ENCODE measurements around the gene DDX1.

Gene DDX1

DNA sequence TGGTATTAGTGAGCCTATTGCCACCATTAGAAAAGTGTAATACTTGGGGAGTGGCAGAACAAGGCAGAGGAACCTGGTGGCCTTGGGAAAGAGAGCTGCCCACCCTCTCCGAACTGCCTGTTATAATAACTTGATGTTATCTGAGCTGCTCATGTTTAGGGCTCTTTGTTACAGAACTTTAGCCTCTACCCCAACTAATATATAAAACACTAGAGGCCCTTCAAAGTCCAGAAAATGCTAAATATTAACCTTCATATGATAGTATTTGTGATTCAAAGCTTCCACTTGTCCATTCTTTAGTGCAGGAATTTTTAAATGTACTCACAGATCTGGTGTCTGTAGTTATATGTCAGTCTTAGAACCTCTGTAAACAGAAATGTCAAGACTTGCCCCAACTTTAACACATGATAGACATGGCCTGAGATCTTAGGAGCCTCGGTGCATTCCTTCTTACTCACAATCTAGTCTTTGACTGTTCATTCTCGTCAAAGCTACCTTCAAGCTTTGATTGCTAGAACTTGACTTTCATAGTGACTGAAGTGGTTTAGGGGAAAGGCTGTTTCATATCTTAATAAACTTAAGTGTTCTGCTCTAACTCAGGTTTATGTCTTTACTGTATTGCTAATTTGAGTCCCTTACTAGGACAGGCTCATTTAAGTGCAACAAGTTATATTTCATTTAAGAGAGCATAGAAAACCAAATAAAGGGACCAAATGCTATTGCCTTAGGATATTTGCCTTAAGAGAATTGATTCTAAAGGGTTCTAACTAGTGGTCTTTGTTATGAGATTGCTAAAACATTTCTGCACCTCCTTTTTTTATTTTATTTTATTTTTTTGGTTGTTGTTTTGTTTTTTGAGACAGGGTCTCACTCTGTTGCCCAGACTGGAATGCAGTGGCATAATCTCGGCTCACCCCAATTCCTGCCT is 41.6 kb downstream of the DDX1 start:
- no peak for DNase-seq

DNA sequence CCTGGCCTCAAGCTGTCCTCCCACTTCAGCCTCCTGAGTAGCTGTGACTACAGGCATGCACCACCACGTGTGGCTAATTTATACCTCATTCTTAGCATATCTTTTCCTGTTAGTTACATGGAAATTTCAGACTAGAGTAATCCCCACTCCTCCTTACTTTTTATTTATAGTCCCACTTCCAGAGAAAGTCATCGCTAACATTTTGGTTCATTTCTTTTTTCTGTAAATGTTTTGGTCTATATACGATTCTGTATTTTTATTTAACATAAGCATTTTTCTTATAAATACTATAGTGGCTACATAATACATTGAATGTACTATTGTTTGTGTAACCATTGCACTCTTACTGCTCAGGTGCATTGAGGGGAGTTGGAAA is 42.3 kb downstream of the DDX1 start:
- no peak for DNase-seq

DNA sequence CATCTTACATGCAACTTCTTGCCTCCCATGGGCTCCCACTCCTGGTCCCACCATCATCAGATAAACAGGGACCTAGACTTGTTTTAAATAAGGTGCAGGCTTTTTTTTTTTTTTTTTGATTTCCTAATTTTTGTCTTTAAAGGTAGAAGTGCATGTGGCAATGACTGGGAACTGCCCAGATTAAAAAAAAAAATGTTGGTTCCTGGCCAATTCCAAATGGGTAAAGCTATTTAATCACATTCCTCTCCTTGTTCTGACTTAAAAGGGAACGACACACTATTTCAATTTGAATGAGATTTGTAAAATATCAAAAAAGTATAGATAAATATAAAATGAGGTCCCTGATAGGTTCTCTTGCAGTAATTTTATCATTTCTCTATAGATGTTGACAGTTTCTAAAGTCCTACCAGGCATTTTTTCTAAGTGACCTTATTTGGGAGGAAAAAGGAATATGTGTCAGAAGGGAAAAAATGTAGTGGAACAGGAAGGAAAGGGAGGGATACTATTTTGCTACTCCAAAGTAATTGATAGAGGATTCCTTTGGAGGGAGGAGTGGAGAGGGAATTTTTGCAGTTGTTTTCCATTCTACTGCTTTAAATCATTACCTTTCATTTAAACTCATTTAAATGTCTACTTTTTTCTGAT is 43.3 kb downstream of the DDX1 start:
- no peak for DNase-seq

DNA sequence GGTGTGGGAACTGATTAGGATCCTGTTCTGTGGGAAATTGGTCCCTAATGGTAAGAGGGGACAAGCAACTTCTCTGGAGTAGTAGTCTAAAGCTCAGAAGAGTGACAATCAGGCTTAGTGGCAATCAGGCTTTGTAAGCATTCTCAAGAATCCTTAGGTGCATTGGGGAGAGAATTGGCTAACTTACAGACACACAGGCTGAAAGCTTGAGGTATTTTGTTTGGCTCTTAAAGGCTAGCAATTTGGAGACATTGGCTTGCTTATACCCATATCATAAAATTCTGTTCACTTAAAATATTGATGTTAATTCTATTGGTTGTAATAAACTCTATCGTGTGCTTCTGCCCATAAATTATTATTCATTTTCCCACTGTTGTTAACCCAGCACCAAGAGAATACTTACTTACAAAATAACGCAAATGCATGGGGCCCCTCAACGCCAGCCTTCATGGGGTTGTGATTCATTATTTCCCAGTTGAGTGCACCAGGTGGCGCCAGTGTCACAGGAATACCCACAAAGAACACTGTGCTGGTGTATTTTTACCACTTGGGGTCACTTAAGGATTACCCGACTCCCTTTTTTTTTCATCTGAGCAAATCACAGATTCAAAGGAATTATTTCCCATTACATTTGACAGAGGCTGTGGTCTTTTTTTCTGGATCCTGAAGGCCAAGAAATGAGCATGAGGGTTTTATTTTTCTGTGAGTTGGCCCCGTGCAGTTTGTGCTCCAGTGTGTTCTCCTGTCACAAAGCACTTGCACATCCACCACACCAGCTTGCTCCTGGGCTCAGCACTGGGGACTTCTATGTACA is 45.5 kb downstream of the DDX1 start:
- peak; percentile 86 for DNase-seq

DNA sequence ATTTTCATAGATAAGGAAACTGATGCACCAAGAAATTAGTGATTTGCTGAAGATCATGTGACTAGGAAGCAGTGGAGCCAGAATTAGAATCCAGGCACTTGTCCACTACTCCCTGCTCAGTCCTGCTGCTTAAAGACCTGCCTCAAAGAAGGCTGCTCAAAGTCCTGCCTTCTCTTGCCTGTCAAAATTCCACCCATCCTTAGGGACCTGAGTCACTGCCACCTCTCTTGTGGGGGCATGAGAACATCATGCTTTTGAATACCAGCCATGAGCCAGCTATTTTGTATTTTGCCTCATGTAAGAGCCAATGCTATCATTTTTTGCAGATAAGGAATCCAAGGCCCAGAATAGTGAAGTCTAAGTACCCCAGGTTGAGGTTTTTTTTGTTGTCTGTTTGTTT is 47.1 kb downstream of the DDX1 start:
- DNase-seq, result no peak

DNA sequence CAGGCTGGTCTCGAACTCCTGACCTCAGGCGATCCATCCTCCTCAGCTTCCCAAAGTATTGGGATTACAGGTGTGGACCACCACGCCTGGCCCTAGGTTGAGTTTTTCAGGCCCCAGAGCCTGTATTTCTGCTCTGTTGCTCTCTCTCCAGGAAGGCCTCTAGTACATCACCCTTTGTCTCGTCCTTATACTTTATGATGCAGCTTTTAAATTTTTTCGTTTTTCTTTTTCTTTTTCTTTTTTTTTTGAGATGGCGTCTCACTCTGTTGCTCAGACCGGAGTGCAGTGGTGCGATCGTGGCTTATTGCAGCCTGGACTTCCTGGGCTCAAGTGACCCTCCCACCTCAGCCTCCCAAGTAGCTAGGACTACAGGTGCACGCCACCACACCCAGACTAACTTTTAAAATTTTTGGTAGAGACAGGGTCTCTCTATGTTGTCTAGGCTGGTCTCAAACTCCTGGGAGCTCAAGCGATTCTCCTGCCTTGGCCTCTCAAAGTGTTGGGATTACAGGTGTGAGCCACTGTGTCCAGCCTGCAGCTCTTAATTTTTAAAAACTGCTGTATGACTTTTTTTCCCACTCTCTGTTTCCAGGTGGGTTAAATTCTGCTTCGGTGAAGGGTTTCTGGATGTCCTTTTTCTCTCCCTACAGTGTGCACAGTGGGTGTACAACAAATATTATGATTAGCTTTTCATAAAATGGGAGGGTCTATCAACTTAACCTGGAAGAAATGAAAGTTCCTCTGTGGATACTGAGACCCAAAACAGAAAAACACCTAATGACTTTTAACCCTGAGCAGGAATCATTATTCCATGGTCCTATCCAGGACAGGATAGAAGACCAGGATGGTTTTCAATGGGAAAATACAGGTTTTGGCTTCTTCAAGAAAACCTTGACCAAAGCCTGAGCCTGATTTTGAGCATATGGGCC is 47.9 kb downstream of the DDX1 start:
- no peak for DNase-seq

DNA sequence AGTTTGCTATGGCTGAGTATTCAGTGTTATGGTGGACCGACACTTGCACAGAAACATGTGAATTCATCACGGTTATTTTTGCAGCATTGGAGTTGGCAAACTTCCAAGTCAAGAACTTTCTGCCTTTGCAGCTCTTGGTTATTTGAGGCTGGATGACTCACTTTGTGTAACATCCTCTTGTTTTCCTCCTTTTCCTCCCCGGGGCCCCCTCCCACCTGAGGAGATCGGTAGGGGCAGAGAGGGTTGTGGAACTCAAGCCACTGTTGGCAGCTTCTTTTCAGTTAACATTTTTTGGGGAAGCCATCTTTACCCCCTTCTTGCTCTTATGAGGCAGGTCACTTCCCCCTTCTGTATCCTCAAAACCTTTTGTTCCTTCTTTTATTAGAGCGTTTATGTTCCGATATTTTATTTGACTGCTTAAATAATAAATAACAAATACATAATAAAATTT is 48.6 kb downstream of the DDX1 start:
- no peak for DNase-seq

DNA sequence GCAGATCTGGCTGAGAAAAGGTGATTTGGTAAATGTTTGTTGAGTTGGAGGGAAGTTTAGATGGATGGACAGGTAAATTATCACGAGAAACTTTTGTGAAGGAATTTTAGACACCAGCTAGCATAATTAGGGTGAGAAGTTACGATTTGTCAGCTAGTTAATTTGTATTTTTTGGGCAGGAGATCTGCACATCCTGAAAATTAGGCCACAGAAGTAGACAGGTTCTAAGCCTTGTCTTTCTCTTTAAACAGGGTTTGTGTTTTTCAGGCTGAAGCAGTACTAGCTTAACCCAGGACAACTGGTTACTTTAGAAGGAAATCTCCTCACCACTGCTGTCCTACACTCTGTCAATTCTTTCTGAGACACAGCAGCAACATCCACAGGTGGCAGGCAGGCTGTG is 49.1 kb downstream of the DDX1 start:
- no peak for DNase-seq

DNA sequence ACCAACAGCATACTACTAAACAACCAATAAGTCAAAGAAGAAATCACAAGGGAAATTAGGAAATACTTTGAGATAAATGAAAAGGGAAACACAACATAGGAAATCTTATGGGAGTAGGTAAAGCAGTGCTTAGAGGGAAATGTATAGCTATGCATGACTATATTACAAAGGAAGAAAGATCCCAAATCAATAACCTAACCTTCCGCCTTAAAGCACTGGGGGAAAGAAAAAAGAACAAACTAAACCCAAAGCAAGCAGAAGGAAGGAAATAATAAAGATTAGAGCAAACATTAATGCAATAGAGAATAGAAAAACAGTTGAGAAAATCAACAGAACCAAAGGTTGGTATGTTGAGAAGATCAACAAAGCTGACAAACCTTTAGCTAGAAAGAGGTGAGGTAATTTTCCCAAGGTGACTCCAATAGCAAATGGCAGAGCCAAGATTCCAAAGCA is 49.9 kb downstream of the DDX1 start:
- DNase-seq, result no peak

DNA sequence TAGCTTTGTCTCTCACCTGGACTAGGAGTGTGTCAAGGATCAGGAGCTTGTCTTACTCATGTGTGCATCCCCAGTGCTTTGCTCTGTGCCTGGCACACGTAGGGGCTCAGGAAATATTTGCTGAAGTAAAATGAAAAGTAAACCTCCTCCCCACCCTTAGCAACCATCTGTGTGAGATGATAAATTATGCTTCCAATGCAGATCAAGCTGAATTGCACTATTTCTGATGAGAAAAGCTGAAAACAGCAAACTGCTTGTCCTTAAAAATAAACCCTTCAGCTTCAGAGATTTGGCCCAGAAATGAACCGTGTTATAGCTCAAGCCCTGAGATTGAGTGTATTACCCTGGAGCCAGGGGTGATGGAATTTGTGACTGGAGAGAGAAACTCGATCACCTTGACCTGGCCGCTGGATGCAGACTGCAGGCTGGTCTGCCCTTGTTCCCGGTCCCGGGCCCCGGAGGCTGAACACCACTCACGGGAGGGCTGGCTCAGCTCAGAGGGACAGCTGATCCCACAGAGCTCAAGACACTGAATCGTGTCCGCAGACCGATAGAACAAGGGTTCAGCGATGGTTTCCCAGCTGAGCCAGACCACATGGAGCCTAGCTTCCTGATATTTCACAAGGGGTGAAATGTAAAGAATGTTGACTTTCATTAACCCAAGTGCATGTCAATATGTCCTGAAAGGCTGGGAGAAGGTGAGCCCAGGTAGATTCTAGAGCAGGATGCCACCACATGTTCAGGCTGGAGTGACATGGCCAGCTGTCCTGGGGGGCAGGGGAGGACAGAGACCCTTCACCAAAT is 50.5 kb downstream of the DDX1 start:
- no peak for DNase-seq

DNA sequence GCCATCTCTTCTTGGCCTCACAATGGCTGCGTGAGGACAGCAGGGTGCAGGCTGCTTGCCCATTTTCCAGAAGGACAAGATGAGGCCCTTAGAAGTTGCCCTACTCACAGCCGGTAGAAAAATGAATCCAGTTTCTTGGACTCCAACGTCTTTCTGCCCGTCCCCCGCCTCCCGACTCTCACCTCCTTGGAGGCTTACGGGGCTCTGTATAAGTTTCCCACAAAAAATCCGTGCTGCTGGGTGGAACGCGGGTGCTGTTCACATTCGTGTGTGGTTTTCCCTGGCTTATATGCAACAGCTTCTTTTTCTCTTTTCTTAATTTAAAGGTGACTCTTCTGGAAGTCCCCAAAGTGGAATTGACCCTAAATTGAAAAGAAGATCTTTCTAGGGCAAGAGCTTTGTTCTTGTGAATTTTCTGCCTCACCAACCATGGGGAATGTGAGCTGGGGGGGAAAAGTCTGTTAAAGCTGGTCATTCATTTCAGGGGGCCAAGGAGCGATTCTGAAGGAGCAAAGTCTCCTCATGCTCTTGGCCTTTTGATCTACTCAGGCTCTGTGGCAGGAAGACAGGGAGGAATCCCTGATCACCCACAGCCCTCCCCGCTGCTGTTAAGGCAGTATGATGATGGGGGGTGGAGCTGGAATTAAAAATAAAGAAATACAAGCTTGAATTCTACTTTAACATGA is 51.3 kb downstream of the DDX1 start:
- no peak for DNase-seq

DNA sequence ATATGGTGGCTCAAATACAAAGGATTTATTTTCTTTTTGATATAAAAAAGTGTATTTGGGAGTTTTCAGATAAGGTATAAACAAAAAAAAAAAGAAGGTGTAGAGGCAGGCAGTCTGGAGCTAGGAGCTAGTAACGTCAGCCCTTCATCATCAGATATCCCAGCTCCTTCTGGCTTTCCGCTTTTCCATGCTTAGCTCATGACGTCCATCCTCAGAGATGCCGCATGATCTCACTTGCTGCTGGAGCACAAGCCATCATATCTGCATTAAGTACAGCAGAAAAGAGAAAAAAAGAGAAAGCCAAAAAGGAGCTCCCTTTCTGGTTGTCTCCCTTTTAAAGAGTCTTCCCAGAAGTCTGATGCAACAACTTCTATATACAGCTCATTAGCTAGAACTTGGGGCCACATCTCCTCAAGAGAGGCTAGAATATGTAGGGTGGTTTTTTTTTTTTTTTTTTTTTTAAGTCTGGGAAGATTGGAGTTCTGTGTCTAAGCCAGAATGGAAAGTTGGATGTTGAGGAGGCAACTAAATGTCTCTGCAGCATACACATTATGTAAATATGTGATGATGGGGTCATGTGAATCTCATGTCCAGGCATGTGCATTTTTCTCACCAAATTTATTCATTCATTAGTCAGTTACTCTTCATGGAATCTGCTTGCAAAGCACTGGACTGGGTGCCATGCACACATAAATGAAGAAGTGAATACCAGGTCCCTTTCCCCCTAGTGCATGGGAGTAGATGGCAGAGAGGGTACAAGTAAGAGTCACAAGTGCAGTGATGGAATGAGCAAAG is 52.3 kb downstream of the DDX1 start:
- no peak for DNase-seq

DNA sequence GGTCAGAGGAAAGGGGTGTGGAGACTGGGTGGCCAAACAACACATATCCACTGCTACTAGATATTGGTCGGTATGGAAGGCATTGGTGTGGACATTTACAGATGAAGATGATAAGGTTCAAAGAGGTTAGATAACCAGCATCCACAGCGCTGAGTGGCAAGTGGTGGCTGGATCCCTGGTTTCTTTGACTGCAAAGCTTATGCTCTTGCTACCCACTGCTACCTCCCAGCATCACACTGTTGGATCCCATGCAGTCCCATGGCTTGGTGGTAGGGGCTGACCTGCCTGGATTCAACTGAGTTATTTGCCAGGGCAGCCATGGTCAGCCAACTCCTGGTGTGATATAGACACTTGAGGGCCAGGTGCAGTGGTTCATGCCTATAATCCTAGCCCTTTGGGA is 53.6 kb downstream of the DDX1 start:
- no peak for DNase-seq

DNA sequence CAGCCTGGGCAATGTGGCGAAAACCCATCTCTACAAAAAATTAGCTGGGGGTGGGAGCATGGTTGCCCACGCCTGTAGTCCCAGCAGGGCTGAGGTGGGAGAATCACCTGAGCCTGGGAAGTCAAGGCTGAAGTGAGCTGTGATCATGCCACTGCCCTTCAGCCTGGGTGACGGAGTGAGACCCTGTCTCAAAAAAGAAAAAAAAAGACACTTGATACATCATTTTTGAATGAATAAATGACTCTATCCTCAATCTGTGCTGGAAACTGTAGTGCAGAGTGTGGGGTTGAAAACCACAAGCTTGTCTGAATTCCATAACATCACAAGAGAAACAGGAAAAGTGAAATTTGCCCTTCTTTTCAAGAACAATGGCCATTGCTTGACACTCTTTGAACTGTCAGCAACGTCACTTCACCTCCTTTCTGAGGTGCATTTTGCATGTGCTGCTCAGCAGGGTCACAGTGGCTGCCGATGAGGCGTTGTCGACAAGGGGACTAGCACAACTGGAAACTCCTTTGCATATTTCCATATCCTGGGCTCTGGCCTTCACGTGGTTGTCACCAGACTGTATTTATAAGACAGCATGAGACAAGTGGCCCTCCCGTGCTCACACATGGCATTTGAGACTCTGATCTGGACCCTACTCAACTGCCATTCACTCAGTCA is 54.2 kb downstream of the DDX1 start:
- DNase-seq, result no peak

DNA sequence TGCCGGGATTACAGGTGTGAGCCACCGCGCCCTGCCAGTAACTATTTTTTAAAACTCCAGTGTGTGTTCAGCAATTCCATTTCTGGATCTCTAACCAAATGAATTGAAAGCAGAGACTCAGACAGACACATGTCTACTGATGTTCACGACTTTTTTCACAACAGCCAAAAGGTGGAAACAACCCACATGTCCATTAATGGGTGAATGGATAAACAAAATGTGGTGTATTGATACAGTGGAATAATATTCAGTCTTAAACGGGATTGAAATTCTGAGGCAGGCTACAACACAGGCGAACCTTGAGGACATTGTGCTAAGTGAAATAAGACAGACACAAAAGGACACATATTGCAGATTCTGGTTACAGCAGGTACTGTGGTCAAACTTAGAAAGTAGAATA is 55.0 kb downstream of the DDX1 start:
- DNase-seq, result no peak

DNA sequence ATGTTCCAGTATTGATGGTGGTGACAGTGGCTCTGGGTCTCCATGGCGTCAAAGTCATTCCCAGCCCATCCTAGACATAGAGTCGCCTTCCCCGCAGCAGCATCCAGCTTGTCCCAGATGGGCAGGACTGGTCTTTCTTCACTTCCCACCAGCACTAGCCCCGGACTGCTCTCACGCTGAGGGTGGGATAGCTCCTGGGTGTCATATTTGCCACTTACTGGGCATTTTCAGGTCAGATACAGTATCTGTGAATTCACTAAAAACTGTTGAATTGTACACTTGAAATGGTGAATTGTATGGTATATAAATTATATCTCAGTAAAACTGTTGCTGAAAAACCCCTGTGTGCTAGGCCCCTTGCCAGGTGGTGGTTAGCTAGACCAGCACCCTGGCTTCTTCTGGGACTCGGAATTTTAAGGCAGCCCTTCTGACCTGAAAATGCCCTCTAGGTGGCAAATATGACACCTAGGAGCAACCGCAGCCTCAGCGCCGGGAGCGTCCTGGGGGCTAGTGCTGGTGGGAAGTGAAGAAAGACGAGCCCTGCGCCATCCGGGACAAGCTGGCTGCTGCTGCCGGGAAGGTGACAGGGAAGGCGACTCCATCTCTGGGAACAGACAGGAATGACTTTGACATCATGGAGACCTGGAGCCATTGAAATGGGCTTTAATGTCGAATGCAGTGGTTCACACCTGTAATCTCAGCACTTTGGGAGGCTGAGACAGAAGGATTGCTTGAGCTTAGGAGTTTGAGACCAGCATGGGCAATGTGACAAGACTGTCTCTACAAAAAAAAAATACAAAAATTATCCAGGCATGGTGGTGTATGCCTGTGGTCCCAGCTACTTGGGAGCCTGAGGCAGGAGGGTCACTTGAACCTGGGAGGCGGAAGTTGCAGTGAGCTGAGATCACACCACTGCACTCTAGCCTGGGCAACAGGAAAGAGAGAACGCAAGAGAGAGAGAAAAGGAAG is 56.2 kb downstream of the DDX1 start:
- DNase-seq, result no peak

DNA sequence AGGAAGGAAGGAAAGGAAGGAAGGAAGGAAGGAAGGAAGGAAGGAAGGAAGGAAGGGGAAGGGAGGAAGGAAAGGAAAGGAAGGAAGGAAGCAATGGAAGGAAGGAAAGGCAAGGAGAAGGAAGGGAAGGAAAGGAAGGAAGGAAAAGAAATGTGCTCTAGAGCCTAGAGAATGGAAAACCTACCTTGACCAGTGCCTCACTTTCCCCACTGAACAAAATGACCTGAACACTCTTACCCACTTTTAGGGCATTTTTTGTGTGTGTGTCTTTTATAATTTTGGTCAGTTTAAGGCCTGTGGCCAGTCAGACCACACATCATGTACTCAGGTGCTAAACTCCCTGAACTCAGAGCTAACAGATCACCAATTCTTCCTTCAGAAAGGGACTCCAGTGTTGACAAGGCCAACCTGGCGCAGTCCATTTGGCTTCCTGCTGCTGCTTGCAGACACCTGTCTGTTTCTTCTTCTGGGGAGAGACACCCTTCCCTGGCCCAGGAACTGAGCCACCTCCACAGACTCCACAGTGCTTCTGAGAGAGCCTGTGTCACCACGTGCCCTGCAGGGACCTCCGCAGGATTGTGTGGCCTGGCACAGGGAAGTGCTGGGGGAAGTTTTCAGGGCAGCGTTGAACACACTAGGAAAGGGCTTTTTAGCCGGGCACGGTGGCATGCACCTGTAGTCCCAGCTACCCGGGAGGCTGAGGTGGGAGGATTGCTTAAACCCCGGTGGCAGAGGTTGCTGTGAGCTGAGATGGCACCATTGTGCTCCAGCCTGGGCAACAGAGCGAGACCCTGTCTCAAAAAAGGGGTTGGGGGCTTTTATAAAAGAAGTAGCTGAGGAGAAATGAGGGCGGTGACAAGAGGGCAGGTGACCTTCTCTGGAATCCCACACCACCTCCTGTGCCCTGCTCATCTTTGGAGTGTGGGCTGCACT is 57.2 kb downstream of the DDX1 start:
- DNase-seq, result no peak

Measured in NCI-H1694 (cell line).